ENCODE measurements around the gene MYO9B. TPM values are rescaled to one million over a fixed set of nuclear protein-coding genes. Genes with fewer than 3 reads are reported as not detected.
A peak's percentile ranks its signal among the peaks of the same experiment; 100 is the strongest.
"Not testable (repeated sequence)": the region's sequence is repeated elsewhere in the genome, so short reads cannot be mapped to it uniquely, and the experiment has no call there.

Gene MYO9B
- total RNA-seq, 6 experiments from 2014 or later, result 25.4 to 38.7 (median 36.0) TPM

DNA sequence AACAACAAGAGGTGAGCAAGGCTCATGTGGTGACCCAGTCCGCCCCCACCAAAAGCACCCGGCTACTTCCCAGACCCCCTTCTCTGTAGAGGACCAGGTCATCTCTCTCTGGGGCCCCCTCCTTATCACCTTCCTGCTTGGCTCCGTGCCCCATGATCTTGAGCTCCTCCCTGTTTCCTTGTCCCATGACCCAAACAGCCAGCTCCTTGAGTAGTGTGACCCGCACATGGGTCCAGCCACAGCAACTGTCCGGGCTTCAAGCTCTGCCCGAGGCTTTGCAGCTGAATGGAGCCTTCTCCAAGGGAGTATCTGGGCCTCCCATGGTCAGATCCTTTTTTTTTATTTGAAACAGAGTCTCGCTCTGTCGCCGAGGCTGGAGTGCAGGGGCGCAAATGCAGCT is 61.8 kb downstream of the MYO9B start:
- TF ChIP-seq, protein P1, sequence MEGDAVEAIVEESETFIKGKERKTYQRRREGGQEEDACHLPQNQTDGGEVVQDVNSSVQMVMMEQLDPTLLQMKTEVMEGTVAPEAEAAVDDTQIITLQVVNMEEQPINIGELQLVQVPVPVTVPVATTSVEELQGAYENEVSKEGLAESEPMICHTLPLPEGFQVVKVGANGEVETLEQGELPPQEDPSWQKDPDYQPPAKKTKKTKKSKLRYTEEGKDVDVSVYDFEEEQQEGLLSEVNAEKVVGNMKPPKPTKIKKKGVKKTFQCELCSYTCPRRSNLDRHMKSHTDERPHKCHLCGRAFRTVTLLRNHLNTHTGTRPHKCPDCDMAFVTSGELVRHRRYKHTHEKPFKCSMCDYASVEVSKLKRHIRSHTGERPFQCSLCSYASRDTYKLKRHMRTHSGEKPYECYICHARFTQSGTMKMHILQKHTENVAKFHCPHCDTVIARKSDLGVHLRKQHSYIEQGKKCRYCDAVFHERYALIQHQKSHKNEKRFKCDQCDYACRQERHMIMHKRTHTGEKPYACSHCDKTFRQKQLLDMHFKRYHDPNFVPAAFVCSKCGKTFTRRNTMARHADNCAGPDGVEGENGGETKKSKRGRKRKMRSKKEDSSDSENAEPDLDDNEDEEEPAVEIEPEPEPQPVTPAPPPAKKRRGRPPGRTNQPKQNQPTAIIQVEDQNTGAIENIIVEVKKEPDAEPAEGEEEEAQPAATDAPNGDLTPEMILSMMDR (IDR thresholded peaks at IDR 0.05), result no peak
- TF ChIP-seq POLR2A (IDR thresholded peaks at IDR 0.05), result no peak
- Histone ChIP-seq H3K4me1 (peaks cover 0 to 53% (median 16%) of the 10 kb centered on the region in 4 donors), H3K27me3 (no peaks in the 10 kb centered on the region), H3K9me3 (no peaks in the 10 kb centered on the region), H3K27ac (peak overlapping the region in 1 of 3 donors; percentile 80), H3K36me3 (no peaks in the 10 kb centered on the region), H3K4me3 (no peak overlapping the region)
- DNase-seq, result no peak
- no peak for ATAC-seq
- intact Hi-C loops (cut with DNase I), result no loop called here
- WGBS (ENCODE audit: insufficient coverage, low coverage, low lambda C conversion rate, missing lambda C conversion rate), result 87% methylated on average over 6 of the region's 10 CpGs

DNA sequence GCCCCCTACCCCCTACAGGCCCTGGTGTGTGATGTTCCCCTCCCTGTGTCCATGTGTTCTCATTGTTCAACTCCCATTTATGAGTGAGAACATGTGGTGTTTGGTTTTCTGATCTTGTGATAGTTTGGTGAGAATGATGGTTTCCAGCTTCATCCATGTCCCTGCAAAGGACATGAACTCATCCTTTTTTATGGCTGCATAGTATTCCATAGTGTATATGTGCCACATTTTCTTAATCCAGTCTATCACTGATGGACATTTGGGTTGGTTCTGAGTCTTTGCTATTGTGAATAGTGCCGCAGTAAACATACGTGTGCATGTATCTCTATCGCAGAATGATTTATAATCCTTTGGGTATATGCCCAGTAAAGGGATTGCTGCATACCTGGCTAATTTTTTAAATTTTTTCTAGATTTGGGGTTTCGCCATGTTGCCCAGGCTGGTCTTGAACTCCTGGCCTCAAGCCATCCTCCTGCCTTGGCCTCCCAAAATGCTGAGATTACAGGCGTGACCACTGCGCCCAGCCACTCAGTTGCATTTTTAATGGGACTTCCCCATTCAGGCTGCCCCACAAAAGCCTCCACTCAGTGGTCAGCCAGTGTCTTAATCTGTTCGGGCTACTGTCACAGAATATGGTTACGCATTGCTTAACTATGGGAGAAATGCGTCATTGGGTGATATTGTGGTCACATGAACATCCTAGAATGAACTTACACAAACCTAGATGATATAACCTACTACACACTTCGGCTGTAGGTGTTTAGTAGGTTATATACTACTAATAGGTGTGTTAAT is 62.7 kb downstream of the MYO9B start:
- peak in 3 of 4 donors; percentile 9 to 10 (median 10) for ATAC-seq

DNA sequence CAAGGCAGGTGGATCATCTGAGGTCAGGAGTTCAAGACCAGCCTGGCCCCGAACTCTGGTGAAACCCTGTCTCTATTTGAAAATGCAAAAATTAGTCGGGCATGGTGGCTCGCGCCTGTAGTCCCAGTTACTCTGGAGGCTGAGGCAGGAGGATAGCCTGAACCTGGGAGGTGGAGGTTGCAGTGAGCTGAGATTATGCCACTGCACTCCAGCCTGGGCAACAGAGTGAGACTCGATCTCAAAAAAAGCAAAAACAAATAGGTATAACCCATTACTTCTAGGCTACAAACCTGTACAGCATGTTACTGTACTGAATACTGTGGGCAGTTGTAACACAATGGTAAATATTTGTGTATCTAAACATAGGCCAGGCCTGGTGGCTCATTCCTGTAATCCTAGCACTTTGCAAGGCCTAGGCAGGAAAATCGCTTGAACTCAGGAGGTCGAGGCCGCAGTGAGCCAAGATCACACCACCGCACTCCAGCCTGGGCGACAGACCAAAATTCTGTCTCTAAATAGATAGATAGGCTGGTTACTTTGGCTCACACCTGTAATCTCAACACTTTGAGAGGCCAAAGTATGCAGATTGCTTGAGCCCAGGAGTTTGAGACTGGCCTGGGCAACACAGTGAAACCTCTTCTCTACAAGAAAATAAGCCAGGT is 63.5 kb downstream of the MYO9B start:
- DNase-seq (peak; percentile 82 to 94 (median 90)), ATAC-seq (peak; percentile 79 to 92 (median 87))
- no peak overlapping the region for H3K4me3 ChIP-seq
- intact Hi-C loops (cut with DNase I), result no loop called here
- TF ChIP-seq, protein P1 (IDR thresholded peaks at IDR 0.05), result peak in 1 of 4 donors; percentile 9
- no peak for TF ChIP-seq POLR2A (IDR thresholded peaks at IDR 0.05)
- no peaks in the 10 kb centered on the region for H3K36me3 ChIP-seq
- no peaks in the 10 kb centered on the region for H3K27me3 ChIP-seq
- 23% methylated on average over 9 of the region's 10 CpGs for WGBS (ENCODE audit: insufficient coverage, low coverage, low lambda C conversion rate, missing lambda C conversion rate)
- H3K27ac ChIP-seq, result peak overlapping the region; percentile 61 to 72 (median 64)
- H3K9me3 ChIP-seq, result no peaks in the 10 kb centered on the region
- peaks cover 0 to 51% (median 15%) of the 10 kb centered on the region in 4 donors for H3K4me1 ChIP-seq

More for the DNA sequence above, 62.7 kb downstream of the MYO9B start:
- DNase-seq; H3K4me3 ChIP-seq; H3K27me3 ChIP-seq; H3K36me3 ChIP-seq; H3K9me3 ChIP-seq; intact Hi-C loops (cut with DNase I): not testable (repeated sequence)
- H3K27ac ChIP-seq, result peak overlapping the region; percentile 61 to 72 (median 64)
- H3K4me1 ChIP-seq, result peaks cover 0 to 53% (median 16%) of the 10 kb centered on the region in 4 donors
- 73% methylated on average over 10 of the region's 10 CpGs for WGBS (ENCODE audit: insufficient coverage, low coverage, low lambda C conversion rate, missing lambda C conversion rate)

GRCh38 chr19:17144771-17145170 is 69.2 kb downstream of the MYO9B start:
- H3K4me1 ChIP-seq, H3K27me3 ChIP-seq, H3K36me3 ChIP-seq, H3K27ac ChIP-seq, H3K4me3 ChIP-seq, DNase-seq, H3K9me3 ChIP-seq, ATAC-seq: not testable (repeated sequence)
- WGBS (ENCODE audit: insufficient coverage, low coverage, low lambda C conversion rate, missing lambda C conversion rate), result 87% methylated on average over 3 of the region's 13 CpGs
- intact Hi-C loops (cut with DNase I), result loop anchor here in 1 of 2 donors (10.0 kb wide), 1 partner anchor 60 kb away; no protein-coding TSS in a partner anchor

DNA sequence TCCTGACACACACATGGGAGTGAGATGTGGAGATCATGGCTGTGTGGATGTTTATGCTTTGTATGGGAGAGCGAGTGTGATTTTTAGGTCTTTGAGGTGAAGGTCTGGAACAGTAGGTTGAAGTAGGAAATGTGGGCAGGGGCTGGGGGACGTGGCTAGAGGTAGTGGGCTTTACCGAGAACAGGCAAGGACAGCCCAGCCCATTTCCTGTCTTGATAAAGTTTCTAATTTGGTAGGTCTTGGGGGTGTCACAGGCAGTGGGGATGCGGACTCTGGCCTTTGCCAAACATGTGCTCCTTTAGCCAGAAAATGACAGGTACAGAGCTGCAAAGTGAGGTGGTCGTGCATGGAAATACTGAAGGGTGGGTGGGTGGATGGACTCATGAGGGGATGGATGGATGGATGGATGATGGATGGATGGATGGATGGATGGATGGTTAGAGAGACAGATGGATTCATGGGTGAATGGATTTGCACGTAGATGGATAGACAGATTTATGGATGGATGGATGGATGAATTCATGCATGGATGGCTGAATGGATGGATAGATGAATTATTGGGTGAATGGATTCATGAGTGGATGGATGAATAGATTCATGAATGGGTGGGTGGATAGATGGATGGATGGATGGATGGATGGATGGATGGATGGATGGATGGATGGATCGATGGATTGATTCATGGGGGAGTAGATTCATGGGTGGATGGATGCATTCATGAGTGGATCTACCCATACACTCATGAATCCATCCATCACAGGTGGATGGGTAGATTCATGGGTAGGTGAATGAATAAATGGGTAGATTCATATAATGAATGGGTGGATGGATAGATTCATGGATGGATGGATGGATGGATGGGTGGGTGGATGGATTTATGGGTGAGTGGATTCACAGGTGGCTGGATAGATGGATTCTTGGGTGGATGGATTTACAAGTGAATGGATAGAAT is 70.2 kb downstream of the MYO9B start:
- ATAC-seq (no peak), DNase-seq (no peak)
- Histone ChIP-seq H3K27ac (no peak overlapping the region), H3K36me3 (peaks cover 0 to 4% (median 0%) of the 10 kb centered on the region in 4 donors), H3K9me3 (no peaks in the 10 kb centered on the region), H3K4me3 (no peak overlapping the region), H3K4me1 (peaks cover 0 to 1% (median 0%) of the 10 kb centered on the region in 4 donors), H3K27me3 (no peaks in the 10 kb centered on the region)
- WGBS (ENCODE audit: insufficient coverage, low coverage, low lambda C conversion rate, missing lambda C conversion rate), result 51% methylated on average over 6 of the region's 7 CpGs
- intact Hi-C loops (cut with DNase I), result loop anchor here in 1 of 2 donors (10.0 kb wide), 1 partner anchor 61 kb away; no protein-coding TSS in a partner anchor
- TF ChIP-seq, protein P1 (IDR thresholded peaks at IDR 0.05), result no peak
- TF ChIP-seq POLR2A (IDR thresholded peaks at IDR 0.05), result no peak

Data from right lobe of liver (tissue), 6 donors.